Activated CD8-positive, alpha-beta memory T cell treated with anti-CD3 and anti-CD28 coated beads, Interleukin-2, amount 50 U/mL, for 24 hours (primary cell): Measurements from ENCODE around the gene PRRT1B.
"Not testable (repeated sequence)": the region's sequence is repeated elsewhere in the genome, so short reads cannot be mapped to it uniquely, and the experiment has no call there.

Experiments used
- DNase-seq: peaks from one replicate; pipeline ENCODE4 v3.0.0-alpha.2; 2020; ENCODE audit errors: extremely low read depth

PRRT1B gene

GRCh38 chr9:131549186-131549585, 3.9 kb downstream of the PRRT1B start:
- not testable (repeated sequence) for DNase-seq

- DNase-seq, result not testable (repeated sequence)
Observed at GRCh38 chr9:131550465-131550864, 5.1 kb downstream of the PRRT1B start.

DNA sequence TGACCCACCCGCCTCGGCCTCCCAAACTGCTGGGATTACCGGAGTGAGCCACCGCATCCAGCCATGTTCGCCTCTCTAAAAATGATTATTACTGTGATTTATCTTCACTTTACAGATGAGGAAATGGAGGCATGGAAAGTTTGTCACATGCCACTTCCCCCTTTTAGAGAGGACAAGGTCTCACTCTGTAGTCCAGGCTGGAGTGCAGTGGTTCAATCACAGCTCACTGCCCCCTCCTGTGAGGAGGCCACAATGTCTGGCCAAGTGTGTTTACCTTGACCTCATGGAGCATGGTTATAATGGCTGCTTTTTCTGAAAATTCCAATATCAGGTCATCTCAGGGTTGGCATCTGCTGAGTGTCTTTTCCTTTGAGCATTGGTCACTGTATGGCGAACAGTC, 6.7 kb downstream of the PRRT1B start:
- no peak for DNase-seq

GRCh38 chr9:131554087-131554842, 8.9 kb downstream of the PRRT1B start:
- no peak for DNase-seq

- no peak for DNase-seq
Observed at GRCh38 chr9:131554843-131555351, 9.6 kb downstream of the PRRT1B start.

- no peak for DNase-seq
Observed at GRCh38 chr9:131555841-131556673, 10.7 kb downstream of the PRRT1B start.

DNA sequence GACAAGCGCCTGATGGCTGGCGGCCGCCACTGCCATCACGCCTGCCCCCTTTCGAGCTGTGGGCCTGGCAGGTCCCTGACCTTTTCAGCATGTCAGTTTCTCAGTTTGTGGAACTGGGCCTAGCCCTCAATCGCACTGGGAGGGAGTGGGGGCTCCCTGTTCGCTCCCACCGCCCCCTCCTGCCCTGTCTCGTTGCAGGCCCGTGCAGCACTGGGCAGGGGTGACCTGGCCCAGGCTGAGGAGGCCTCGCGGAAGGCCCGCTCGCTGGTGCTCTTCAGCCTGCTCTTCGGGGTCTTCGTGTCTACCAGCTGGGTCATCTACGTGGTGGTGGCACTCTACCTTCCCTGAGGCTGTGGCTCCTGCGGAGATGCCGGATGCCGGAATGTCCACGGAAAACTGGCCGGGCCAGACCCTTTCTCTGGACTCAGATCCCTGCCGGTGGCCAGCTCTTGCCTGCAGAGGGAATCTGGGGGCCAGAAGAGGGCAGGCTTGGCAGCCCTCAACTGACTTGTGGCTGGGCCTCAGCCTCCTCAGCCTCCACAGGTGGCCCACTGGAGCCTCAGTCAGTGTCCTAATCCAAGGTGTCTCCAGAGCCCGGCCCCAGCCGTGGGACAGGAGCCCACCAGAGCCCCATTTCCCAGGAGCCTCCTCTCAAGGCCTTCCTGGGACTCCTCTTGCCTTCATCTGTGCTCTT, 12.7 kb downstream of the PRRT1B start:
- DNase-seq, result no peak

DNA sequence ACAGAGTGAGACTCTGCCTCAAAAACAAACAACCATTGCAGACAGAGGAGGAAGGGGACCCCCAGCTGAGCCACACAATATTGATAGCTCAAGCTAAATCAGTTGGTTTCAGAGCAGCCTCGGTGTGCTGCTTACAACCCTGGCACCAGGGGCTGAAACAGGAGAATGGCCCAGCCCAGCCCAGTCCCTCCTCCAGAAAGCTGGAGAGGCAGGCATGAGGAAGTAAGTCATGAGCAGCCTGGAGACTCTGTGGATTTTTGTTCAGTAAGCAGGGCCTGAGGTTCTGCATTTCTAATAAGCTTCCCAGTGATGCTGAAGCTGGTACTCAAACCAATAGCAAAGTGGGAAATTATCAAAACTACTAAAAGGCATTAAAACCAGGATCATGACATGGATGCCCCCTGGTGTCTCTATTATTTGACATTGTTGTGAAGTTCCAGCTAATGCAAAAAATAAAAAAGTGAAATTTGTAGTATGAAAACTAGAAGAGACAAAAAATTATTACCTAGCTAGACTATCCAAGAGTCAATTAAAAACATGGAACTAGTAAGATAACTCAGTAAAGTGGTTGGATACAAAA, 14.2 kb downstream of the PRRT1B start:
- DNase-seq, result no peak

GRCh38 chr9:131562032-131562959, 17.0 kb downstream of the PRRT1B start:
- no peak for DNase-seq

GRCh38 chr9:131565369-131565768, 20.0 kb downstream of the PRRT1B start:
- DNase-seq, result no peak

- DNase-seq, result no peak
Observed at GRCh38 chr9:131566158-131566557, 20.8 kb downstream of the PRRT1B start.

- no peak for DNase-seq
Observed at GRCh38 chr9:131567910-131568309, 22.6 kb downstream of the PRRT1B start.

DNA sequence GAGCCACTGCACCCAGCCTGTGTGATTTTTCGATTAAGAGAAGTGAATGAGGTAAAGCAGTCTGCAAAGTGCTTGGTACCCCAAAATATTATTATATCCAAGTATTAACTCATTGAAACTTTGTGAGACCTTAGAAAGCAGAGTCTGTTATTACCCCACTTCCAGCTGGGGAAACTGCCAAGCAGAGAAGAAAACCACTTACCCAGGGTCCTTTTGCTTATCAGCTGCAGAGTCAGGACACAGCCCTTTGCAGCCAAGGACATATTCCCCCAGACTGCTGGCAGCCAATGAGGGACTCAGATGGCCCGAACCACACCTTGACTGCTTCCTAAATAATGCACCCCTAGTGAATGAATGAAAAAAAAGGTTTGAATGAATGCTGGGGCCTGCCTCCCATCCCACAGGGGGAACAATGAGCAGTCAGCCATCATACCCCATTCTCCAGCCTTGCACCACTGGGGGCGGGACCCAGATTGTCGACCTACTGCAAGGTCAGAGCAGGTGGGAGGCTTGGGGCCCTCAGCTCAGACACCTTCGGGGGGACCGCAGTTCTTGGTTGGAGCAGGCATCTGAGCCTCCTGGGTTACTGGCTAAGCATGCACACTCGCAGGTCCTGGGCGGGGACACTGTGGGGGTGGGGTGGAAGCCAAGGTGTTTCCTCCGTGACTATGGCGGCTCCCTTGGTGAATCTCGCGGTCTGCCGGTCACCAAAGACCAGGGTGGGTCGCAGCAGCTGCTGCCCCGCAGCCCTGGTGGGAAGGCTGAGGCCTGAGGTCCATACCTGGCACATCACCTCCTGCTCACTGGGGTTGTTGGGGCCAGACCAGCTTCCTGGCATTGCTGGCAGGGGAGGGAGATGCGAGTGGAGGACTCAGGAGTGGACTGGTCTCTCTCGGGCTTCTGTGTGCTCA, 29.7 kb downstream of the PRRT1B start:
- no peak for DNase-seq

- DNase-seq, result no peak
Observed at GRCh38 chr9:131575946-131576853, 30.9 kb downstream of the PRRT1B start.

DNA sequence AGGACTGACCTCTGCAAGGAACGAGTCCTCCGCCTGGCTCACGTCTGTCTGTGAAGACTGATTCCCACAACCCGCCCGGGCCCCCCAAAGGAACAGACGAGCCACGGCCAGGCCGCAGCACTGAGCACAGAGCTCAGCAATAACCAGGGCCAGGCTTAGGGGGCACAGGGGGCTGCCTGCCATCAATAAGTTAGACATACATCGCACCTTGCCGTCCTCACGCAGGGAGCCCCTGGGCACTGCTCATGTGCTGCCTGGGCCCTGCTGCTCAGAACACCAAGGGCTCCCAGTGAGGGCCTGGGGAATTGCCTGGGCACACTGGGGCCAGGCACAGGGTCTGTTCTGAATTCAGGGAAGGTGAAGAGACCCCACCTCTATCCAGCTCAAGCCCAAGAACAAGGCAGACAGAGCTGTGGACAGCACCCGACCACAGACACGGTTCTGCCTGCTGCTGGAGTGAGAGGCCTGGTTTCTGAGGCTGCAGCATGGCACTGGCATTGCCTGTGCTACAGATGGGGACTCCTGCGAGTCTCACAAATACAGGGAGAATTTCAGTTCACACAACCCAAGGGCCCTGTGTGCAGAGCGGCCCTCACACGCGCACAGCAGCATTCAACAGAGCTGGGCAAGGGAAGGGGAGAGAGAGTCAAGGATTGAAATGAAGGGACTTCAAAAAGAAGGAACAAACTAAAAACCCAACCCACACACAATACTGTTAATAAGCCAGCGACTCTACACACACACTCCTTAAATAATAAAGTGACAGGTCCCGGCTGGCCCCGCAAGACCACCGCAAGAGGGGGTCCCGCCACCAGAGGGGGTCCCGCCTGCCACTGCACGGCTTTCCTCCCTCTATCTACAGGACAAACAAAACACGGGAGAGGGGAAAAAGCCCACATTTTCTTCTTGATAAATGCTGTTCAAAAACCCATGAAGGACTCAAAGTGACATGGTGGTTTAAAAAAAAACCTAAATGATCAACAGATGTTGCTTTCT, 32.0 kb downstream of the PRRT1B start:
- no peak for DNase-seq

GRCh38 chr9:131578021-131578420, 32.7 kb downstream of the PRRT1B start:
- no peak for DNase-seq

DNA sequence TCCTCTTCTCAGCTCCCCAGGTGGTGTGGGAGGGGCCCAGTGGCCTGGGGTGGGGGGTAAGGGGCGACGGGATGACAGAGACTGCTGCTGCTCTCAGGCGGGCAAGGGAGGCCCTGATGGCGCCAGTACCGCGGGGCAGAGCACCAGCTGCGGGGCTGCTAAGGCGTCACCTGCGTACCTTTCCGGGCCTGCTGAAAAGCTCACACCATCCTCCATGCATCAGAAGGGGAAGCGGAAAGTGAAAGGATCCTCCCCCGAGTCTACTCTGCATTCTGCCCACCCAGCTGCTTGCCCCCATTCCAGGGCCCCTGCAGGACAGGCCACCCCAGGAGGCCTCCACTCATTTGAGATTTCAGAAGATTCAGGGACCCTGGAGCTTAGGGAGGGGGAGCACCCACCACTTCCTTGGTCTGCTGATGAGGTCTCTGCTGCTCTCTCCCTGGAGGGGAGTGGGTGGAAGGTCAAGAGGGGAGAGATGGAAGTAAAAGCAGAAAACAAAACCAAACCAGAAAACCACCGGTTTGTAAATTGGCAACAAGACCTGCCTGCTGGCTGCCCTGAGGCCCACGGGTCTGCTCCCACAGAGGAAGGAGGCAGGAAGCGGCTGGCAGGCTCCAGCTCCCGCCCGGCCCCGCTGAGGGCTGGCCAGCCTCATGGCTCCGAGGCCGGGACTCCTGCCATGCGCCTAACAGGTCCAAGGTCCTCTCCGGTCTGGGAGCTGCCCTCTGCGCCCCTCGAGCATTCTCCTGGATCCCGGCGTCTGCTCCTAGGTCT, 33.6 kb downstream of the PRRT1B start:
- no peak for DNase-seq
